Epithelial cell of proximal tubule (primary cell): Measurements from ENCODE around the gene OR2AT4. TPM values are rescaled to one million over a fixed set of nuclear protein-coding genes. Genes with fewer than 3 reads are reported as not detected.

Experiments used
- DNase-seq: peaks from one replicate; pipeline ENCODE4 v3.0.0-alpha.2; 2011; ENCODE audit warnings: low read depth
- H3K4me3 ChIP-seq: 2 replicates; pipeline ENCODE4 v1.5.1; 2011; ENCODE audit warnings: low read depth, mild to moderate bottlenecking, low read length
- total RNA-seq: library from RNA; depleted of rRNA; stranded (reverse); fragments of >200 nt; gene quantifications from 2 replicates; pipeline ENCODE4 v1.2.3, GENCODE V29; 2015
- TF ChIP-seq, protein P1 (sequence below): conservative IDR thresholded peaks from 2 replicates; pipeline ENCODE4 v1.5.1; 2012; ENCODE audit warnings: low read depth, mild to moderate bottlenecking, low read length

The OR2AT4 gene
- total RNA-seq, 1 donor from 2014 or later = not detected

GRCh38 chr11:75079546-75079945 lies 17.1 kb downstream of the OR2AT4 start:
- DNase-seq = no peak
- TF ChIP-seq, protein P1, sequence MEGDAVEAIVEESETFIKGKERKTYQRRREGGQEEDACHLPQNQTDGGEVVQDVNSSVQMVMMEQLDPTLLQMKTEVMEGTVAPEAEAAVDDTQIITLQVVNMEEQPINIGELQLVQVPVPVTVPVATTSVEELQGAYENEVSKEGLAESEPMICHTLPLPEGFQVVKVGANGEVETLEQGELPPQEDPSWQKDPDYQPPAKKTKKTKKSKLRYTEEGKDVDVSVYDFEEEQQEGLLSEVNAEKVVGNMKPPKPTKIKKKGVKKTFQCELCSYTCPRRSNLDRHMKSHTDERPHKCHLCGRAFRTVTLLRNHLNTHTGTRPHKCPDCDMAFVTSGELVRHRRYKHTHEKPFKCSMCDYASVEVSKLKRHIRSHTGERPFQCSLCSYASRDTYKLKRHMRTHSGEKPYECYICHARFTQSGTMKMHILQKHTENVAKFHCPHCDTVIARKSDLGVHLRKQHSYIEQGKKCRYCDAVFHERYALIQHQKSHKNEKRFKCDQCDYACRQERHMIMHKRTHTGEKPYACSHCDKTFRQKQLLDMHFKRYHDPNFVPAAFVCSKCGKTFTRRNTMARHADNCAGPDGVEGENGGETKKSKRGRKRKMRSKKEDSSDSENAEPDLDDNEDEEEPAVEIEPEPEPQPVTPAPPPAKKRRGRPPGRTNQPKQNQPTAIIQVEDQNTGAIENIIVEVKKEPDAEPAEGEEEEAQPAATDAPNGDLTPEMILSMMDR = no peak
- H3K4me3 ChIP-seq = no peak overlapping the region

GRCh38 chr11:75078233-75078632 lies 18.4 kb downstream of the OR2AT4 start:
- no peak overlapping the region for H3K4me3 ChIP-seq
- TF ChIP-seq, protein P1 = no peak
- DNase-seq = peak; percentile 41

GRCh38 chr11:75077316-75077715 lies 19.4 kb downstream of the OR2AT4 start:
- H3K4me3 ChIP-seq = no peak overlapping the region
- TF ChIP-seq, protein P1 = no peak
- peak; percentile 74 for DNase-seq

GRCh38 chr11:75076671-75077070 lies 20.0 kb downstream of the OR2AT4 start:
- no peak overlapping the region for H3K4me3 ChIP-seq
- TF ChIP-seq, protein P1 = no peak
- no peak for DNase-seq

DNA sequence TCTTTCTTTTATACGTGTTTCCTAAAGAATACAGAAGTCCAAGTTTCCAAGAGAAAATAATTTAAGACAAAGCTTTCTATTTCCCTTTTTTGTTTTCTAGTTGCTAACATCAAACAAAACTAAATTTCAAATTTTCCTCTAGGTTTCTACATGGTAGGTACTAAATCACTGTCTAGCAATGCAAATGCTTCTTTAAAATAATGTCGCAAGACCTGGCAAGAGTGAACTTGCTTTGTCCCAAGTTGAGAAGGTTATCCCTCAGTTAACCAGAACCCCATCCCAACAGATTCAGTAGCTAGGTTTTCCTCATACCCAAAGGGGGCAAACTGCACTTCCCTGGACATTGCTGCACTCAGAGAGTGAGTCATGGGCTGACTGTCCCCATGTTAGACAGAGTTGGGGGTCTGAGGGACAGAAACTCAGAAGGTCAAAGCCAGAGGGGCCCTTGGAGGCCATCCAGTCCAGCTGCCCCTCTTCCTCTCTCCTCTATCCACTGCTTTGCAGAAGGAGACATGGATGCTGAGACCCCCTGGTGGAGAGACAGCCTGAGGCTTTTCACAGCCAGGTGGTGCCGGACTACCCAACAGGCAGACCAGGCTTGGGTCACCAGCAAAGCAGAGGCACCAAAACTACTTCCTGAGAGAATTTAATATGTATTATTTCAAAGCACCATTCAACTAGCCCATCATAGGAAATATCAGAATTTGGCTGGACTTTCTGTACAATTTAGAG lies 23.1 kb downstream of the OR2AT4 start:
- DNase-seq = no peak
- H3K4me3 ChIP-seq = no peak overlapping the region
- TF ChIP-seq, protein P1 = peak; percentile 33

DNA sequence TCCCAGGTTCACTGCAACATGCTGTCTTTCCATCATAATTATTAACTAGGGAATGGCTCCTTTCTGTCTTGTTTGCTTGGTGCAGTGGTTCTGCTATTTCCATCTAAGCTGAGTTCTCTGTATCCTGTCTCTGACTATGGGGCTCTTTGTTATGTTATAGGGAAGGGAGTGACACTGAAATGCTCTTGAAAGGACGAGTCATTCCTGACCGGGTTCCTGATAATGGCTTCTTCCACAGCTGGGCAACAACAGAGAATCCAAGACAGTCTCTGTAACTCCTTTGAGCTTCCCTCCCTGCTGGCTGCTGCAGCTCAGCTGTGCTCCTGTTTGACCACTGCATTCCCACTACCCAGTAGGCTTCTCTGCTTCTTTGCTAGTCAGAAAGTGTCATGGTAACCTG lies 24.1 kb downstream of the OR2AT4 start:
- no peak overlapping the region for H3K4me3 ChIP-seq
- TF ChIP-seq, protein P1 = no peak
- DNase-seq = no peak

DNA sequence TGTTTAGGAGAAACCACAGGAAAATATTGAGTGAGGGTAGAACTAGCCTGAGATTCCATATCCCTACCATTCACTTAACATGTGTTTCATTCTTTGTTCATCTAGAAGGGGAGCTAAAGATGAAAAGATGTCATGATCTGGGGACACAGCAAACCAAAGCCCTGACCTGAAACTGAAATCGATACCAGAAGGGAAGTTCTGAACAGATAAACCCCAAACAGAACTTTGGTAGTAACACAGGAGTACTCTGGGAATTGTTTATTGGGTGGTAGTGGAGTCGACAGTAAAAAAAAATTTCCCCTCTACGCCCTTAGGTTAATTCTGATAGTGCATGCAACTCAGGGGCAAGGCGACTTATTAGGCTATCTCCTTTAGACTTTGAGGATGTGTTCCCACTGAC lies 27.2 kb downstream of the OR2AT4 start:
- DNase-seq = no peak
- H3K4me3 ChIP-seq = no peak overlapping the region
- TF ChIP-seq, protein P1 = no peak
